Lung (tissue), 12 donors: Measurements from ENCODE around the gene INO80E. TPM values are rescaled to one million over a fixed set of nuclear protein-coding genes. Genes with fewer than 3 reads are reported as not detected.

Experiments used
- ATAC-seq: fragments of 200-7000 bp; cut with Tn5 transposase; one replicate; pipeline ENCODE4 v1.9.1; 2020; ENCODE audit warnings: moderate number of reproducible peaks; ENCODE audit not compliant: insufficient read depth, low FRiP score
- DNase-seq, 3 donors: peaks; one replicate each; pipeline ENCODE4 v3.0.0-alpha.2; 2013 to 2017
- H3K27ac ChIP-seq, 2 donors: one replicate each; pipeline ENCODE4 v1.5.1; 2013; ENCODE audit warnings: mild to moderate bottlenecking in 2 of 2, moderate library complexity in 2 of 2, control low read depth in 1 of 2, inconsistent platforms in 1 of 2, low read depth in 1 of 2, low read length in 1 of 2
- H3K27me3 ChIP-seq, 3 donors: one replicate each; pipeline ENCODE4 v1.5.1; 2013; ENCODE audit warnings: low read length in 2 of 3; ENCODE audit not compliant: control insufficient read depth in 3 of 3, insufficient read depth in 3 of 3
- H3K36me3 ChIP-seq, 4 donors: one replicate each; pipeline ENCODE4 v1.5.1; 2013; ENCODE audit warnings: low read length in 4 of 4, mild to moderate bottlenecking in 1 of 4, moderate library complexity in 1 of 4; ENCODE audit not compliant: control insufficient read depth in 4 of 4, insufficient read depth in 4 of 4
- H3K4me1 ChIP-seq, 5 donors: one replicate each; pipeline ENCODE4 v1.5.1; 2013; ENCODE audit warnings: low read length in 5 of 5, mild to moderate bottlenecking in 2 of 5, moderate library complexity in 1 of 5; ENCODE audit not compliant: control insufficient read depth in 5 of 5, insufficient read depth in 5 of 5
- H3K4me3 ChIP-seq: one replicate; pipeline ENCODE4 v1.5.1; 2013; ENCODE audit warnings: mild to moderate bottlenecking, control low read depth, moderate library complexity
- H3K9ac ChIP-seq, 2 donors: one replicate each; pipeline ENCODE4 v1.5.1; 2013; ENCODE audit warnings: low read length in 2 of 2, control low read depth in 1 of 2; ENCODE audit not compliant: insufficient read depth in 1 of 2
- H3K9me3 ChIP-seq, 4 donors: one replicate each; pipeline ENCODE4 v1.5.1; 2013; ENCODE audit warnings: low read length in 3 of 4, mild to moderate bottlenecking in 1 of 4, moderate library complexity in 1 of 4; ENCODE audit not compliant: control insufficient read depth in 4 of 4, insufficient read depth in 3 of 4
- CTCF ChIP-seq: IDR thresholded peaks from 2 replicates; pipeline ENCODE4 v1.5.1; 2012; ENCODE audit warnings: mild to moderate bottlenecking; ENCODE audit errors: control extremely low read depth, extremely low read depth
- WGBS, 2 donors: extraction: QIAGEN DNeasy Blood & Tissue Kit; methylation state at CpG; one replicate each; pipeline ENCODE4 v1.1.7; 2013; 5-methylcytosine and 5-hydroxymethylcytosine counted together
- polyA plus RNA-seq, 2 donors: library from polyadenylated mRNA; stranded (reverse); fragments of 200-250 nt; gene quantifications; one replicate each; pipeline ENCODE4 v1.2.1, GENCODE V29; 2013
- total RNA-seq, 2 donors: library from RNA; depleted of rRNA in 1 of 2; stranded (reverse); fragments of >200 nt in 1 of 2; gene quantifications; one replicate each; pipeline ENCODE4 v1.2.1, GENCODE V29; 2014 to 2021
- donor health status: control.
- donor health status: control.
- donor health status: Bipolar disorder and iron deficiency.
- donor health status: healthy.
- donor health status: DM: yes; HTN: yes; CAD: no.

Gene INO80E
- total and polyA plus RNA-seq, 4 donors, result 37.5 to 105 (median 60.2) TPM

DNA sequence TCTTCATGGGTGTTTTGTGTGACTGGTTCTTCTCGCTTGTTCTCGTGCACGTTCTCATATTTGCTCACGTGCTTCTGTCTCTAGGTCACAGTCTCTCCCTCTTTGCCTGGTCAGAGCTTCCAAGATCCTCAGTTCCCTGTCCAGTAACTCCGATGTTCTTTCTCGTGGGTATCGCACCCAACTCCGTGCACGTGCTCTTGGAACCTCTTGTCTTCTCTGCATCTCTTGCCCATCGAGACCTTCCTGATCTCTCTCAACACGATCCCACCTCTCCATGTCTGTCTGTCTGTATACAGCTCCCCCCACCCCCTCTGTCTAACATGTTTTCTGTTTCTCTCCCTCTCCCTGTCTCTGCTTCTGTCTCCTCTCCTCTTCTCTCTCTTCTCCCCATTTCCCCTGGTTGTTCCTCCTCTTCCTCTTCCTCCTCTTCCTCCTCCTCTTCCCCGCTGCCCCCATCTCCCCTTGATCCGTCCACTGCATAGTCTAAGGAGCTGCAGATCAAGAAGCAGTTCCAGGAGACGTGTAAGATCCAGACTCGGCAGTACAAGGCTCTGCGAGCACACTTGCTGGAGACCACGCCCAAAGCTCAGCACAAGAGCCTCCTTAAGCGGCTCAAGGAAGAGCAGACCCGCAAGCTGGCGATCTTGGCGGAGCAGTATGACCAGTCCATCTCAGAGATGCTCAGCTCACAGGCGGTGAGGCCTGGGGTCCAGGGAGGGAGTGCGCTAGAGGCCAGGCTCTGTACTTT is 6.8 kb upstream of the INO80E start:
- peak overlapping the region in 1 of 2 donors; percentile 33 for H3K9ac ChIP-seq
- ATAC-seq, result peak; percentile 32
- H3K27me3 ChIP-seq, result no peaks in the 10 kb centered on the region
- WGBS, 2 donors, result 75 to 88% methylated on average over 23 of the region's 23 CpGs
- H3K9me3 ChIP-seq, result no peaks in the 10 kb centered on the region
- peak overlapping the region in 1 of 2 donors; percentile 76 for H3K27ac ChIP-seq
- peaks cover 19 to 83% (median 49%) of the 10 kb centered on the region in 4 donors for H3K36me3 ChIP-seq
- H3K4me3 ChIP-seq, result no peak overlapping the region
- peaks cover 0 to 11% (median 3%) of the 10 kb centered on the region in 5 donors for H3K4me1 ChIP-seq
- TF ChIP-seq CTCF, result no peak
- peak in 1 of 3 donors; percentile 36 for DNase-seq

GRCh38 chr16:29990034-29990433 is 6.0 kb upstream of the INO80E start:
- DNase-seq (no peak), ATAC-seq (peak; percentile 36)
- 83% methylated on average over 2 of the region's 2 CpGs for WGBS, 2 donors
- Histone ChIP-seq H3K27ac (no peak overlapping the region), H3K4me3 (no peak overlapping the region), H3K9me3 (no peaks in the 10 kb centered on the region), H3K9ac (no peak overlapping the region), H3K4me1 (peaks cover 0 to 18% (median 11%) of the 10 kb centered on the region in 5 donors), H3K27me3 (no peaks in the 10 kb centered on the region), H3K36me3 (peaks cover 12 to 76% (median 42%) of the 10 kb centered on the region in 4 donors)
- TF ChIP-seq CTCF, result no peak

GRCh38 chr16:29990883-29991570 is 5.0 kb upstream of the INO80E start:
- no peaks in the 10 kb centered on the region for H3K9me3 ChIP-seq
- ATAC-seq (no peak), DNase-seq (no peak)
- no peaks in the 10 kb centered on the region for H3K27me3 ChIP-seq
- H3K4me1 ChIP-seq, result peaks cover 0 to 18% (median 12%) of the 10 kb centered on the region in 5 donors
- TF ChIP-seq CTCF, result no peak
- H3K4me3 ChIP-seq, result no peak overlapping the region
- no peak overlapping the region for H3K9ac ChIP-seq
- 91 to 92% methylated on average over 32 to 35 of the region's 35 CpGs for WGBS, 2 donors
- peak overlapping the region in 1 of 2 donors; percentile 58 for H3K27ac ChIP-seq
- H3K36me3 ChIP-seq, result peaks cover 4 to 66% (median 34%) of the 10 kb centered on the region in 4 donors
